Breast epithelium (tissue), 3 donors: ENCODE results near the gene REL.

Experiments used
- CTCF ChIP-seq, 3 donors: fragments of 450-650 bp; IDR thresholded peaks; one replicate each; pipeline ENCODE4 v1.5.1; 2016 to 2017; ENCODE audit warnings: antibody characterized with exemption in 3 of 3, mild to moderate bottlenecking in 3 of 3, moderate library complexity in 3 of 3
- POLR2AphosphoS5 ChIP-seq, 3 donors: sonication (generic); formaldehyde crosslinking; IDR thresholded peaks; one replicate each; pipeline ENCODE4 v1.6.1; 2017; ENCODE audit warnings: antibody characterized with exemption in 3 of 3

DNA sequence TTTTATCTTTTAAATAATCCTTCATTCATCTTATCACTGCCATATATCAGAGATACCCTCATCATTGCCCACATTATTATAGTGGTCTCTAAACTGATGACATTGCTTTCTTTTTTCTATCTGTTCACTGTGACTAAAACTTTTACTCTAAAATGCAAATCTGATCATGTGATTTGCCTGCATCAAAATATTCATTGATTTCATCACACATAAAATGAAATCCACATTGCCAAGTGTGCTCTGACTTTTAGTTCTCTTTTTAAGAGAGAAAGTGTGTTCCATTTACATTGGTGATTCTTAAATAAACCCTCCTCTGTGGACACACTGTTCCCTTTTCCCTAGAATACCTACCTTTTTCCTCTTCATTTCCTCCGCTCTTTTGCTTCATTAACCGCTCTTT is 7.5 kb downstream of the REL start:
- TF ChIP-seq CTCF (IDR thresholded peaks at IDR 0.05) (no peak), POLR2AphosphoS5 (IDR thresholded peaks at IDR 0.05) (no peak)
